Tibial nerve (tissue), 4 donors: ENCODE measurements around the gene TBC1D14. TPM values are rescaled to one million over a fixed set of nuclear protein-coding genes. Genes with fewer than 3 reads are reported as not detected.
"Not testable (repeated sequence)": the region's sequence is repeated elsewhere in the genome, so short reads cannot be mapped to it uniquely, and the experiment has no call there.

ENCODE experiments used
- DNase-seq, 2 donors: peaks; one replicate each; pipeline ENCODE4 v3.0.0-alpha.2; 2019; ENCODE audit warnings: low spot score in 2 of 2
- H3K27ac ChIP-seq, 4 donors: fragments of 200-600 bp; sonication (generic) in 3 of 4; one replicate each; pipeline ENCODE4 v1.5.1; 2017 to 2019; ENCODE audit warnings: mild to moderate bottlenecking in 1 of 4
- H3K27me3 ChIP-seq, 2 donors: fragments of 200-600 bp; sonication (generic) in 1 of 2; one replicate each; pipeline versions ENCODE4 v1.5.1 to v1.6.0; 2017 to 2019
- H3K36me3 ChIP-seq, 3 donors: fragments of 200-600 bp; sonication (generic); one replicate each; pipeline ENCODE4 v1.5.1; 2018 to 2019
- H3K4me1 ChIP-seq, 4 donors: fragments of 200-600 bp; sonication (generic) in 3 of 4; one replicate each; pipeline ENCODE4 v1.5.1; 2017 to 2019
- H3K4me3 ChIP-seq, 4 donors: fragments of 200-600 bp; sonication (generic) in 3 of 4; one replicate each; pipeline ENCODE4 v1.5.1; 2017 to 2019; ENCODE audit warnings: mild to moderate bottlenecking in 1 of 4, moderate library complexity in 1 of 4
- H3K9me3 ChIP-seq, 4 donors: fragments of 200-600 bp; sonication (generic) in 3 of 4; one replicate each; pipeline ENCODE4 v1.5.1; 2017 to 2019
- EP300 ChIP-seq, 2 donors: sonication (generic); formaldehyde crosslinking; IDR thresholded peaks; one replicate each; pipeline ENCODE4 v1.6.1; 2017; ENCODE audit warnings: antibody characterized with exemption in 2 of 2, mild to moderate bottlenecking in 1 of 2
- POLR2A ChIP-seq, 2 donors: fragments of 450-650 bp; IDR thresholded peaks; one replicate each; pipeline ENCODE4 v1.6.1; 2017; ENCODE audit warnings: antibody characterized with exemption in 2 of 2, mild to moderate bottlenecking in 2 of 2, moderate library complexity in 2 of 2
- WGBS, 2 donors: methylation state at CpG; one replicate each; pipeline ENCODE4 v1.1.5; 2018; 5-methylcytosine and 5-hydroxymethylcytosine counted together
- total RNA-seq, 4 donors: library from RNA; depleted of rRNA; stranded (reverse); fragments of >200 nt; gene quantifications; one replicate each; pipeline ENCODE4 v1.1.0, GENCODE V29; 2016
- TF ChIP-seq, protein P1 (sequence below), 5 experiments: fragments of 200-600 bp in 3 of 5; fragments of 450-650 bp in 2 of 5; sonication (generic) in 3 of 5; IDR thresholded peaks; one replicate each; pipeline ENCODE4 v1.5.1; 2016 to 2019; ENCODE audit warnings: antibody characterized with exemption in 5 of 5, mild to moderate bottlenecking in 3 of 5, moderate library complexity in 2 of 5

TBC1D14 gene
- total RNA-seq, 4 donors from 2014 or later, result 46.9 to 65.7 (median 51.3) TPM

DNA sequence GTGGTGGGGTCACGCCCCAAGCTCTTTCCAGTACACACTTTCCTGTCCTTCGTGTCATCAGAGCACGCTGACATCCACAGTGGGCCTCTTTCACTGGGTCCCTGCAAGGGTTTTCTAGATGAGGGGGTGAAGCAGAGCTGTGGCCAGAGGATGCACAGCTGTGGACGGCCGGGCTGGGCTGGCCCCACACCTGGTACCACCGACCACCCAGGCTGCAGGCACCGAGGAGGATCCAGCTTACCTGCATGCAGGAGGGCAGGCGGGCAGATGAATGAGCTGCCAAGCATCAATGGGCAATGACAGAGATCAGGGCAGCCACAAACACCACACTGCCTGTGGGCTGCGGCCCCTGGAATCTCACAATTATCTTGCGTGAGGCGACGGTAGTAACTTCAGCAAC is 167.7 kb downstream of the TBC1D14 start:
- H3K27me3 ChIP-seq, result no peaks in the 10 kb centered on the region
- no peak overlapping the region for H3K4me3 ChIP-seq
- DNase-seq, result no peak
- H3K9me3 ChIP-seq, result peaks cover 0 to 6% (median 0%) of the 10 kb centered on the region in 4 donors
- H3K27ac ChIP-seq, result no peak overlapping the region
- TF ChIP-seq, protein P1, sequence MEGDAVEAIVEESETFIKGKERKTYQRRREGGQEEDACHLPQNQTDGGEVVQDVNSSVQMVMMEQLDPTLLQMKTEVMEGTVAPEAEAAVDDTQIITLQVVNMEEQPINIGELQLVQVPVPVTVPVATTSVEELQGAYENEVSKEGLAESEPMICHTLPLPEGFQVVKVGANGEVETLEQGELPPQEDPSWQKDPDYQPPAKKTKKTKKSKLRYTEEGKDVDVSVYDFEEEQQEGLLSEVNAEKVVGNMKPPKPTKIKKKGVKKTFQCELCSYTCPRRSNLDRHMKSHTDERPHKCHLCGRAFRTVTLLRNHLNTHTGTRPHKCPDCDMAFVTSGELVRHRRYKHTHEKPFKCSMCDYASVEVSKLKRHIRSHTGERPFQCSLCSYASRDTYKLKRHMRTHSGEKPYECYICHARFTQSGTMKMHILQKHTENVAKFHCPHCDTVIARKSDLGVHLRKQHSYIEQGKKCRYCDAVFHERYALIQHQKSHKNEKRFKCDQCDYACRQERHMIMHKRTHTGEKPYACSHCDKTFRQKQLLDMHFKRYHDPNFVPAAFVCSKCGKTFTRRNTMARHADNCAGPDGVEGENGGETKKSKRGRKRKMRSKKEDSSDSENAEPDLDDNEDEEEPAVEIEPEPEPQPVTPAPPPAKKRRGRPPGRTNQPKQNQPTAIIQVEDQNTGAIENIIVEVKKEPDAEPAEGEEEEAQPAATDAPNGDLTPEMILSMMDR (IDR thresholded peaks at IDR 0.05), result no peak
- H3K4me1 ChIP-seq, result peaks cover 0 to 5% (median 0%) of the 10 kb centered on the region in 4 donors
- H3K36me3 ChIP-seq, result no peaks in the 10 kb centered on the region
- WGBS, 2 donors, result 90 to 92% methylated on average over 12 of the region's 12 CpGs

DNA sequence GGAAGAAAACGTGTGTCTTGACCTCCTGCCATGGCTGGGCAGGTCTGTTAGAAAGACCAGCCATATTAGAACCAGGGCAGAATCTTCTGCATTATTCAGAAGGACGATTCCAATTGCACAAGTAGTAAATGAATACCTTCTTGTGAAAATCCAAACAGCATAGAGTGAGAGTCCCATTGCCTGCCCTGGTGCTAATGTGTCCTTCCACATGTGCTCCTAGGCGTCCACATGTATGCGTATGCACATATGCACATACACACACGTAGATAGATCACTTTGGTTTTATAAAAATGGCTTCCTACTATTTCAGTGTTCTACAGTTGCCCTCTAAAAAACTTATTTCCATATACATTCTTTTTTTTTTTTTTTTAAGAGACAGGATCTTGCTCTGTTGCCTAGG is 168.4 kb downstream of the TBC1D14 start:
- 84 to 87% methylated on average over 5 of the region's 5 CpGs for WGBS, 2 donors

DNA sequence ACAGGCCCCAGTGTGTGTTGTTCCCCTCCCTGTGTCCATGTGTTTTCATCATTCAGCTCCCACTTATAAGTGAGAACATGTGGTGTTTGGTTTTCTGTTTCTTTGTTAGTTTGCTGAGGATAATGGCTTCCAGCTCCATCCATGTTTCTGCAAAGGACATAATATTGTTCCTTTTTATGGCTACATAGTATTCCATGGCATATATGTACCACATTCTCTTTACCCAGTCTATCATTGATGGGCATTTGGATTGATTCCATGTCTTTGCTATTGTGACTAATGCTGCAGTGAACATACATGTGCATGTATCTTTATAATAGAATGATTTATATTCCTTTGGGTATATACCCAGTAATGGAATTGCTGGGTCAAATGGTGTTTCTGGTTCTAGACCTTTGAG is 169.9 kb downstream of the TBC1D14 start:
- not testable (repeated sequence) for H3K9me3 ChIP-seq, H3K27ac ChIP-seq, DNase-seq, H3K36me3 ChIP-seq, H3K4me3 ChIP-seq, H3K27me3 ChIP-seq, H3K4me1 ChIP-seq

More for the DNA sequence above, 168.4 kb downstream of the TBC1D14 start:
- H3K36me3 ChIP-seq, result no peaks in the 10 kb centered on the region
- no peak for DNase-seq
- H3K4me3 ChIP-seq, result no peak overlapping the region
- H3K9me3 ChIP-seq, result peaks cover 0 to 6% (median 0%) of the 10 kb centered on the region in 4 donors
- peaks cover 0 to 5% (median 0%) of the 10 kb centered on the region in 4 donors for H3K4me1 ChIP-seq
- no peaks in the 10 kb centered on the region for H3K27me3 ChIP-seq
- TF ChIP-seq, protein P1 (IDR thresholded peaks at IDR 0.05), result no peak
- TF ChIP-seq EP300 (IDR thresholded peaks at IDR 0.05), result no peak
- no peak for TF ChIP-seq POLR2A (IDR thresholded peaks at IDR 0.05)
- H3K27ac ChIP-seq, result no peak overlapping the region

DNA sequence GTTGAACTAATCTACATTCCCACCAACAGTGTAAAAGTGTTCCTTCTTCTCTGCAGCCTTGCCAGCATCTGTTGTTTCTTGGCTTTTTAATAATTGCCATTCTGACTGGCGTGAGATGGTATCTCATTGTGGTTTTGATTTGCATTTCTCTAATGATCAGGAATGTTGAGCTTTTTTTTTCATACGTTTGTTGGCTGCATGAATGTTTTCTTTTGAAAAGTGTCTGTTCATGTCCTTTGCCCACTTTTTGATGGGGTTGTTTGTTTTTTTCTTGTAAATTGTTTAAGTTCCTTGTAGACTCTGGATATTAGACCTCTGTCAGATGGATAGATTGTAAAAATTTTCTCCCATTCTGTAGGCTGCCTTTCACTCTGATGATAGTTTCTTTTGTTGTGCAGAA is 170.3 kb downstream of the TBC1D14 start:
- DNase-seq, result not testable (repeated sequence)

More for the DNA sequence above, 170.3 kb downstream of the TBC1D14 start:
- not testable (repeated sequence) for H3K27me3 ChIP-seq, H3K27ac ChIP-seq, H3K9me3 ChIP-seq, H3K36me3 ChIP-seq, H3K4me1 ChIP-seq, H3K4me3 ChIP-seq
- WGBS, 2 donors, result 67 to 77% methylated on average over 2 of the region's 2 CpGs

Other genes starting within 250 kb of the TBC1D14 start
- gene S100P, start 215.9 kb upstream of the TBC1D14 start, total RNA-seq, result not detected
- 10 to 100 TPM; 51.6 to 76.6 (median 59.6) TPM for gene MRFAP1L1, start 200.0 kb upstream of the TBC1D14 start, total RNA-seq
- 10 to 100 TPM; 18.0 to 32.8 (median 28.3) TPM for gene BLOC1S4, start 193.7 kb upstream of the TBC1D14 start, total RNA-seq
- gene KIAA0232, start 127.1 kb upstream of the TBC1D14 start, total RNA-seq, result 10 to 100 TPM; 36.7 to 57.7 (median 47.0) TPM
- 10 to 100 TPM; 13.3 to 27.3 (median 16.5) TPM for gene TADA2B, start 133.5 kb downstream of the TBC1D14 start, total RNA-seq
- gene GRPEL1, start 158.2 kb downstream of the TBC1D14 start, total RNA-seq, result 10 to 100 TPM; 11.1 to 13.6 (median 13.3) TPM